GM23248 (cell line): ENCODE results near the gene C2CD2. TPM values are rescaled to one million over a fixed set of nuclear protein-coding genes. Genes with fewer than 3 reads are reported as not detected.

Source experiments
- DNase-seq: peaks from one replicate; pipeline ENCODE4 v3.0.0-alpha.2; 2015
- H2AFZ ChIP-seq: fragments of 200-600 bp; sonication (generic); 2 replicates; pipeline ENCODE4 v1.6.1; 2016; ENCODE audit warnings: antibody characterized with exemption
- H3F3A ChIP-seq: fragments of 200-600 bp; sonication (generic); 2 replicates; pipeline ENCODE4 v1.6.1; 2016; ENCODE audit warnings: mild to moderate bottlenecking, antibody characterized with exemption, mixed run types; ENCODE audit not compliant: insufficient read depth
- H3K27ac ChIP-seq: fragments of 200-600 bp; sonication (generic); 2 replicates; pipeline ENCODE4 v1.5.1; 2016; ENCODE audit warnings: mild to moderate bottlenecking
- H3K27me3 ChIP-seq: fragments of 200-600 bp; sonication (generic); replicated peaks from 2 replicates; pipeline ENCODE4 v1.6.1; 2016; ENCODE audit warnings: mild to moderate bottlenecking; ENCODE audit not compliant: insufficient read depth
- H3K36me3 ChIP-seq: fragments of 200-600 bp; sonication (generic); 2 replicates; pipeline ENCODE4 v1.6.1; 2016; ENCODE audit warnings: low read depth, mild to moderate bottlenecking
- H3K4me1 ChIP-seq: fragments of 200-600 bp; sonication (generic); 2 replicates; pipeline ENCODE4 v1.6.1; 2016; ENCODE audit warnings: mild to moderate bottlenecking; ENCODE audit not compliant: insufficient read depth
- H3K4me2 ChIP-seq: fragments of 200-600 bp; sonication (generic); one replicate; pipeline ENCODE4 v1.6.1; 2016; ENCODE audit warnings: mild to moderate bottlenecking; ENCODE audit not compliant: unreplicated experiment
- H3K4me3 ChIP-seq: fragments of 200-600 bp; sonication (generic); 2 replicates; pipeline ENCODE4 v1.5.1; 2016; ENCODE audit warnings: mild to moderate bottlenecking
- H3K79me2 ChIP-seq: fragments of 200-600 bp; sonication (generic); 2 replicates; pipeline ENCODE4 v1.6.1; 2016; ENCODE audit warnings: mild to moderate bottlenecking; ENCODE audit not compliant: insufficient read depth
- H3K9ac ChIP-seq: fragments of 200-600 bp; sonication (generic); 2 replicates; pipeline ENCODE4 v1.6.1; 2016; ENCODE audit warnings: mild to moderate bottlenecking
- H3K9me2 ChIP-seq: fragments of 200-600 bp; sonication (generic); 2 replicates; pipeline ENCODE4 v1.6.1; 2016; ENCODE audit warnings: mixed run types, mild to moderate bottlenecking, moderate library complexity; ENCODE audit not compliant: insufficient read depth
- H3K9me3 ChIP-seq: fragments of 200-600 bp; sonication (generic); one replicate; pipeline ENCODE4 v1.6.1; 2017; ENCODE audit warnings: low read depth
- H4K20me1 ChIP-seq: fragments of 200-600 bp; sonication (generic); 2 replicates; pipeline ENCODE4 v1.6.0; 2016; ENCODE audit not compliant: insufficient read depth
- EZH2 ChIP-seq: fragments of 200-600 bp; sonication (generic); IDR thresholded peaks from 2 replicates; pipeline ENCODE4 v1.6.1; 2018; ENCODE audit warnings: antibody characterized with exemption, mild to moderate bottlenecking; ENCODE audit not compliant: insufficient read depth, poor library complexity, severe bottlenecking
- EZH2phosphoT487 ChIP-seq: fragments of 200-600 bp; sonication (generic); IDR thresholded peaks from 2 replicates; pipeline ENCODE4 v1.6.1; 2018; ENCODE audit warnings: antibody characterized with exemption, moderate library complexity, mild to moderate bottlenecking, low read depth; ENCODE audit not compliant: insufficient read depth
- WGBS, 2 experiments: methylation state at CpG; one replicate each; pipeline ENCODE4 v1.1.6; 2015 to 2017; ENCODE audit warnings: low lambda C conversion rate in 2 of 2, low coverage in 1 of 2; ENCODE audit errors: missing lambda C conversion rate in 2 of 2; 5-methylcytosine and 5-hydroxymethylcytosine counted together
- in situ Hi-C: fragments of 300-500 bp; cut with MboI; formaldehyde crosslinking; loops from 2 replicates; pipeline ENCODE4 v1.15.0; 2020
- polyA plus RNA-seq: library from polyadenylated mRNA; unstranded; fragments of >200 nt; fragmentation: Nextera tagmentation; extraction: Ambion mirVana; gene quantifications from 2 replicates; pipeline ENCODE4 v1.2.1, GENCODE V29; 2016
- total RNA-seq: library from RNA; depleted of rRNA; stranded (reverse); fragments of >200 nt; shearing (Covaris generic); gene quantifications from 2 replicates; pipeline ENCODE4 v1.2.3, GENCODE V29; 2014

C2CD2 gene
- total and polyA plus RNA-seq, 2 experiments from 2014 or later: 7.6 to 12.2 TPM

- H2AFZ ChIP-seq: no peak overlapping the region
- no peaks in the 10 kb centered on the region for H3K4me1 ChIP-seq
- H3K79me2 ChIP-seq: no peaks in the 10 kb centered on the region
- in situ Hi-C loops: no loop called here
- no peak overlapping the region for H3K9ac ChIP-seq
- no peaks in the 10 kb centered on the region for H3K27me3 ChIP-seq
- 89 to 90% methylated on average over 7 of the region's 7 CpGs for WGBS, 2 experiments
- no peak overlapping the region for H3K4me3 ChIP-seq
- no peaks in the 10 kb centered on the region for H3K36me3 ChIP-seq
- no peaks in the 10 kb centered on the region; the same call in 1 of the 2 replicates for H4K20me1 ChIP-seq
- no peaks in the 10 kb centered on the region for H3K9me2 ChIP-seq
- no peaks in the 10 kb centered on the region for H3K9me3 ChIP-seq
- H3K4me2 ChIP-seq: no peak overlapping the region
- H3K27ac ChIP-seq: no peak overlapping the region
- H3F3A ChIP-seq: no peaks in the 10 kb centered on the region
- no peak for DNase-seq
- TF ChIP-seq EZH2 (no peak), EZH2phosphoT487 (no peak)
Observed at GRCh38 chr21:41846536-41846935, 107.3 kb downstream of the C2CD2 start.

GRCh38 chr21:41846033-41846317 lies 107.8 kb downstream of the C2CD2 start:
- Histone ChIP-seq H3K36me3 (0 out of 2 replicates have a peak, but pooled peaks cover 4% of the 10 kb centered on the region), H3K4me2 (no peak overlapping the region), H3K9ac (no peak overlapping the region), H3K27me3 (no peaks in the 10 kb centered on the region), H3K79me2 (no peaks in the 10 kb centered on the region), H3F3A (no peaks in the 10 kb centered on the region), H3K9me2 (no peaks in the 10 kb centered on the region), H3K4me3 (no peak overlapping the region), H3K4me1 (no peaks in the 10 kb centered on the region), H3K27ac (no peak overlapping the region), H2AFZ (no peak overlapping the region), H4K20me1 (no peaks in the 10 kb centered on the region; the same call in 1 of the 2 replicates), H3K9me3 (peaks cover 4% of the 10 kb centered on the region)
- no peak for DNase-seq
- WGBS, 2 experiments: 93 to 96% methylated on average over 6 of the region's 6 CpGs
- in situ Hi-C loops: no loop called here
- TF ChIP-seq EZH2phosphoT487 (no peak), EZH2 (no peak)

- in situ Hi-C loops: no loop called here
- TF ChIP-seq EZH2: no peak
- TF ChIP-seq EZH2phosphoT487: no peak
- H2AFZ ChIP-seq: no peak overlapping the region
- no peaks in the 10 kb centered on the region; the same call in 1 of the 2 replicates for H4K20me1 ChIP-seq
- H3K9ac ChIP-seq: no peak overlapping the region
- no peak overlapping the region for H3K27ac ChIP-seq
- H3K36me3 ChIP-seq: peaks cover 9% of the 10 kb centered on the region; the same call in 1 of the 2 replicates
- no peaks in the 10 kb centered on the region for H3K79me2 ChIP-seq
- no peak overlapping the region for H3K4me3 ChIP-seq
- no peaks in the 10 kb centered on the region for H3K27me3 ChIP-seq
- 89 to 90% methylated on average over 19 to 21 of the region's 21 CpGs for WGBS, 2 experiments
- no peaks in the 10 kb centered on the region for H3K9me2 ChIP-seq
- H3F3A ChIP-seq: no peaks in the 10 kb centered on the region
- H3K4me1 ChIP-seq: no peaks in the 10 kb centered on the region
- H3K4me2 ChIP-seq: no peak overlapping the region
- peaks cover 8% of the 10 kb centered on the region for H3K9me3 ChIP-seq
- DNase-seq: peak; percentile 36
Observed at GRCh38 chr21:41845310-41846032, 108.3 kb downstream of the C2CD2 start.

- H3K9me3 ChIP-seq: peaks cover 8% of the 10 kb centered on the region
- no peaks in the 10 kb centered on the region; the same call in 1 of the 2 replicates for H4K20me1 ChIP-seq
- H3K27me3 ChIP-seq: no peaks in the 10 kb centered on the region
- no peaks in the 10 kb centered on the region for H3K79me2 ChIP-seq
- H3K9me2 ChIP-seq: no peaks in the 10 kb centered on the region
- WGBS, 2 experiments: 98 to 100% methylated on average over 2 of the region's 2 CpGs
- in situ Hi-C loops: no loop called here
- H3K4me1 ChIP-seq: no peaks in the 10 kb centered on the region
- TF ChIP-seq EZH2phosphoT487 (no peak), EZH2 (no peak)
- no peak overlapping the region for H2AFZ ChIP-seq
- H3K9ac ChIP-seq: no peak overlapping the region
- no peak overlapping the region for H3K27ac ChIP-seq
- H3K36me3 ChIP-seq: peaks cover 11% of the 10 kb centered on the region; the same call in 1 of the 2 replicates
- H3K4me3 ChIP-seq: no peak overlapping the region
- DNase-seq: no peak
- H3K4me2 ChIP-seq: no peak overlapping the region
- H3F3A ChIP-seq: no peaks in the 10 kb centered on the region
Observed at GRCh38 chr21:41843584-41843983, 110.2 kb downstream of the C2CD2 start.
